H1 (cell line): ENCODE measurements around the gene MPC1. TPM values are rescaled to one million over a fixed set of nuclear protein-coding genes. Genes with fewer than 3 reads are reported as not detected.

Experiments used
- CHD1 ChIP-seq: IDR thresholded peaks from 2 replicates; pipeline ENCODE4 v1.6.1; 2012; ENCODE audit warnings: low read depth, low read length, improper control_type of control experiment
- EZH2 ChIP-seq: fragments of 200-600 bp; sonication (generic); IDR thresholded peaks from 2 replicates; pipeline ENCODE4 v1.7.1; 2012; ENCODE audit warnings: low read depth, mild to moderate bottlenecking, moderate library complexity, low read length, inconsistent platforms; ENCODE audit not compliant: severe bottlenecking
- HDAC2 ChIP-seq, 2 experiments: fragments of 300-600 bp in 1 of 2; sonication (generic) in 1 of 2; IDR thresholded peaks; 2 replicates each; pipeline ENCODE4 v1.6.1; 2011 to 2012; ENCODE audit warnings: low read depth in 2 of 2, low read length in 2 of 2, mild to moderate bottlenecking in 2 of 2, moderate library complexity in 2 of 2, borderline replicate concordance in 1 of 2, inconsistent platforms in 1 of 2
- RBBP5 ChIP-seq: IDR thresholded peaks from 2 replicates; pipeline ENCODE4 v1.7.1; 2012; ENCODE audit warnings: low read depth, mild to moderate bottlenecking, inconsistent platforms, low read length, moderate library complexity, borderline replicate concordance
- SAP30 ChIP-seq: fragments of 300-600 bp; sonication (generic); IDR thresholded peaks from 2 replicates; pipeline ENCODE4 v1.7.1; 2012; ENCODE audit warnings: low read length, moderate library complexity, mild to moderate bottlenecking, inconsistent platforms; ENCODE audit not compliant: insufficient read depth, insufficient replicate concordance
- SP2 ChIP-seq: IDR thresholded peaks from 2 replicates; pipeline ENCODE4 v1.6.1; 2012; ENCODE audit warnings: mild to moderate bottlenecking, low read length, inconsistent platforms
- SUZ12 ChIP-seq: fragments of 200-600 bp; sonication (generic); IDR thresholded peaks from 2 replicates; pipeline ENCODE4 v1.6.1; 2012; ENCODE audit warnings: mild to moderate bottlenecking, inconsistent platforms, low read length, moderate library complexity, mixed read lengths
- TBP ChIP-seq: IDR thresholded peaks from 2 replicates; pipeline ENCODE4 v1.6.1; 2011; ENCODE audit warnings: low read depth, low read length, improper control_type of control experiment
- polyA plus RNA-seq, 7 experiments: library from polyadenylated mRNA; depleted of rRNA in 3 of 7; stranded (reverse) in 5 of 7; unstranded in 2 of 7; fragments of >200 nt in 5 of 7; fragments of 200-250 nt in 2 of 7; gene quantifications; 1 replicate in 5 of 7; 2 replicates in 1 of 7; 4 replicates in 1 of 7; pipeline versions ENCODE4 v1.2.1 to v1.2.3, GENCODE V29; 2011 to 2013; ENCODE audit warnings: missing spikeins in 2 of 7, mixed read lengths in 2 of 7
- total RNA-seq: library from RNA; stranded (reverse); fragmentation: NEBNext Ultra II Directional; extraction: Animal tissue kit (Norgen Biotek cat#: 25700); gene quantifications from 2 replicates; pipeline ENCODE4 v1.2.1, GENCODE V29; 2021

MPC1 gene
- total and polyA plus RNA-seq, 2 of the 8 experiments (the other 6 are each of a cell fraction or from before 2014, with no cell fraction given): 10.2 to 12.6 TPM

DNA sequence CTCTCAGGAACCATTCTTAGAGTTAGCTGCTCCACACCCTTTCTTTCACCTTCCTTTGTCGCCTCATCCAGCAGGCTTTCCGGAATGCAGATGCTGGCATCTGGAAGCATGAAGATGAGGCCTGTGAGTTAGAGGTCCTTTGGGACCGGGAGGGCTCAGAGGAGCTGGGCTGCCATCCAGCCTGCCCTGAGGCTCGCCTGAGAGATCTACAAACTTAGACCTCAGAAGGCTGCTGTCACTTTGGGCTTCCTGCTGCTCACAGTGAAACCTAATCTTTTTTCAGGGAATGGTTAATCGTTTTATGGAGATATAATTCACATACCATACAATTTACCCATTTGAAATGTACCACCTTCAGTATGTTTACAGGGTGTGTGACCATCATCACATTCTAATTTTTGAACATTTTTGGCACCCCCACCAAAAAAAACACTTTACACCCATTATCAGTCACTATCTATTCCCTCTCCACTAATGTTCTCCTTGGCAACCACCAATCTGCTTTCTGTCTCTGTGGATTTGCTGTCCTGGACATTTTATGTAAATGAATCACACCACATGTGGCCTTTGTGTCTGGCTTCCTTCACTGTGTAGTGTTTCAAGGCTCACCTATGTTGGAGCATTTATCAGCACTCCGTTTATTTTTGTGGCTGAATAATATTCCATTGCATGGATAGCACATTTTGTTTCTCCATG is 20.0 kb upstream of the MPC1 start (continued):
- TF ChIP-seq EZH2 (no peak), SAP30 (no peak), HDAC2 (IDR thresholded peaks at IDR 0.05; ENCODE audit: borderline replicate concordance in 1 of 2, low read depth in 2 of 2, low read length in 2 of 2) (no peak), RBBP5 (no peak), TBP (no peak), CHD1 (no peak), SP2 (no peak), SUZ12 (no peak)
